Transverse colon (tissue), 3 donors: Measurements from ENCODE around the gene ACTG1.

Source experiments
- CTCF ChIP-seq, 5 experiments: fragments of 200-600 bp in 3 of 5; fragments of 450-650 bp in 2 of 5; sonication (generic) in 3 of 5; IDR thresholded peaks; 1 replicate in 2 of 5; 2 replicates in 3 of 5; pipeline ENCODE4 v1.5.1; 2016 to 2017; ENCODE audit warnings: antibody characterized with exemption in 5 of 5, inconsistent platforms in 3 of 5, mild to moderate bottlenecking in 2 of 5, moderate library complexity in 1 of 5
- EP300 ChIP-seq: sonication (generic); formaldehyde crosslinking; IDR thresholded peaks from one replicate; pipeline ENCODE4 v1.6.1; 2017; ENCODE audit warnings: antibody characterized with exemption, low read depth
- POLR2A ChIP-seq: fragments of 450-650 bp; IDR thresholded peaks from one replicate; pipeline ENCODE4 v1.6.1; 2016; ENCODE audit warnings: antibody characterized with exemption, mild to moderate bottlenecking, moderate library complexity

DNA sequence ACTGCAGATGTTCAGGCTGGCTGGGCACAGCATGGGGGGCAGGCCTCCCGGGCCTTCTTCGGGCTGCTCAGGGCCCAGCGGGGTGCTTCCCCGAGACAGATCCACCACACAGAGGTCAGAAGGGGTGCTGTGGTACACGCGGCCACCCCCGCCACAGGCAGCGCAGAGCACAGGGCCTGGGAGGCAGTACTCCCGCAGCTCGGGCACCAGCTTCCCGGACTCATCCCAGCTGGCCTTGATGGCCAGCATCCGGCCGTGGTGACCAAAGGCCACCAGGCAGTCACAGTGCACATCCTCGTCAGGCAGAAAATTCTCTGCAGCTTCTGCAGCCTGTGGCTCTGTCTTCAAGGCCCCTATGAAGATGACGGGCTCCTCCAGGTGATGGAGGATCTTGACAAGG, 37.7 kb upstream of the ACTG1 start:
- TF ChIP-seq CTCF (IDR thresholded peaks at IDR 0.05) (no peak), EP300 (no peak), POLR2A (no peak)
